Fibroblast of lung (primary cell): ENCODE data around the gene GNA12. TPM values are rescaled to one million over a fixed set of nuclear protein-coding genes. Genes with fewer than 3 reads are reported as not detected.
A peak's percentile ranks its signal among the peaks of the same experiment; 100 is the strongest.

Experiments
- DNase-seq, 2 donors: peaks; one replicate each; pipeline versions ENCODE4 v3.0.0 to v3.0.0-alpha.2; 2010; ENCODE audit warnings: low read depth in 2 of 2
- H2AFZ ChIP-seq: 2 replicates; pipeline ENCODE4 v1.5.1; 2012; ENCODE audit warnings: low read length, control low read depth, inconsistent platforms
- H3K27ac ChIP-seq: 2 replicates; pipeline ENCODE4 v1.5.1; 2011; ENCODE audit warnings: low read length, control low read depth; ENCODE audit not compliant: insufficient read depth
- H3K27me3 ChIP-seq: 2 replicates; pipeline ENCODE4 v1.5.1; 2011; ENCODE audit warnings: mild to moderate bottlenecking, low read length; ENCODE audit not compliant: control insufficient read depth, insufficient read depth
- H3K36me3 ChIP-seq: 2 replicates; pipeline ENCODE4 v1.5.1; 2011; ENCODE audit warnings: low read length; ENCODE audit not compliant: control insufficient read depth, insufficient read depth
- H3K4me1 ChIP-seq: 2 replicates; pipeline ENCODE4 v1.5.1; 2011; ENCODE audit warnings: low read length; ENCODE audit not compliant: control insufficient read depth, insufficient read depth; ENCODE audit errors: extremely low read depth
- H3K4me2 ChIP-seq: 2 replicates; pipeline ENCODE4 v1.5.1; 2011; ENCODE audit warnings: low read length, control low read depth; ENCODE audit not compliant: insufficient read depth; ENCODE audit errors: extremely low read depth
- H3K4me3 ChIP-seq, 4 experiments: fragments of 200-600 bp in 1 of 4; sonication (generic) in 1 of 4; replicated peaks in 1 of 4; 2 replicates each; pipeline ENCODE4 v1.5.1; 2011 to 2016; ENCODE audit warnings: low read length in 4 of 4, low read depth in 3 of 4, mild to moderate bottlenecking in 3 of 4, control low read depth in 2 of 4, inconsistent platforms in 1 of 4, mixed read lengths in 1 of 4; ENCODE audit not compliant: insufficient read depth in 1 of 4; ENCODE audit errors: control extremely low read depth in 1 of 4
- H3K79me2 ChIP-seq: 2 replicates; pipeline ENCODE4 v1.5.1; 2012; ENCODE audit warnings: mild to moderate bottlenecking, low read length, inconsistent platforms; ENCODE audit not compliant: control insufficient read depth, insufficient read depth
- H3K9ac ChIP-seq: 2 replicates; pipeline ENCODE4 v1.5.1; 2011; ENCODE audit warnings: mild to moderate bottlenecking, low read length, control low read depth; ENCODE audit not compliant: insufficient read depth
- H3K9me3 ChIP-seq: 2 replicates; pipeline ENCODE4 v1.5.1; 2012; ENCODE audit warnings: low read depth, low read length; ENCODE audit not compliant: control insufficient read depth, insufficient read depth
- H4K20me1 ChIP-seq: 2 replicates; pipeline ENCODE4 v1.5.1; 2011; ENCODE audit warnings: low read length; ENCODE audit not compliant: control insufficient read depth, insufficient read depth; ENCODE audit errors: extremely low read depth
- CTCF ChIP-seq, 2 donors: IDR thresholded peaks in 1 of 2; conservative IDR thresholded peaks in 1 of 2; 1 replicate in 1 of 2; 2 replicates in 1 of 2; pipeline ENCODE4 v1.5.1; 2011 to 2012; ENCODE audit warnings: low read length in 2 of 2, control low read depth in 1 of 2, inconsistent platforms in 1 of 2, low read depth in 1 of 2, mild to moderate bottlenecking in 1 of 2
- EZH2 ChIP-seq: IDR thresholded peaks from 2 replicates; pipeline ENCODE4 v1.5.1; 2012; ENCODE audit warnings: low read length, control low read depth, mild to moderate bottlenecking; ENCODE audit errors: missing control alignments
- polyA plus RNA-seq, 2 donors: library from polyadenylated mRNA; depleted of rRNA in 1 of 2; stranded (reverse) in 1 of 2; unstranded in 1 of 2; fragments of >200 nt; gene quantifications; 2 replicates each; pipeline ENCODE4 v1.2.1, GENCODE V29; 2011 to 2012; ENCODE audit warnings: missing spikeins in 1 of 2
- total RNA-seq: library from RNA; depleted of rRNA; stranded (reverse); fragments of >200 nt; gene quantifications from 2 replicates; pipeline ENCODE4 v1.2.1, GENCODE V29; 2014

GNA12 gene
- total and polyA plus RNA-seq, 2 donors (not counting 1 experiment from before 2014, with no cell fraction given): 36.2 to 137 TPM

- Histone ChIP-seq H4K20me1 (no peaks in the 10 kb centered on the region), H3K4me2 (no peak overlapping the region), H3K9ac (no peak overlapping the region), H3K36me3 (no peaks in the 10 kb centered on the region), H3K4me3 (no peak overlapping the region), H3K4me1 (peaks cover 9% of the 10 kb centered on the region), H2AFZ (peak overlapping the region; percentile 5), H3K27me3 (no peaks in the 10 kb centered on the region), H3K9me3 (no peaks in the 10 kb centered on the region), H3K27ac (peak overlapping the region; percentile 91), H3K79me2 (no peaks in the 10 kb centered on the region)
- TF ChIP-seq CTCF (conservative IDR thresholded peaks at IDR 0.05 in 1 of 2, IDR thresholded peaks at IDR 0.05 in 1 of 2; ENCODE audit: low read depth in 1 of 2, low read length in 2 of 2) (no peak), EZH2 (no peak)
- no peak for DNase-seq
Observed at GRCh38 chr7:2873146-2873545, 29.0 kb upstream of the GNA12 start.

GRCh38 chr7:2872296-2872874 is 28.3 kb upstream of the GNA12 start:
- DNase-seq: no peak
- Histone ChIP-seq H3K36me3 (no peaks in the 10 kb centered on the region), H3K4me1 (peaks cover 9% of the 10 kb centered on the region), H3K9me3 (no peaks in the 10 kb centered on the region), H3K79me2 (no peaks in the 10 kb centered on the region), H3K4me2 (no peak overlapping the region), H3K27me3 (no peaks in the 10 kb centered on the region), H3K9ac (no peak overlapping the region), H3K4me3 (no peak overlapping the region), H3K27ac (no peak overlapping the region), H4K20me1 (no peaks in the 10 kb centered on the region), H2AFZ (no peak overlapping the region)
- no peak for TF ChIP-seq EZH2
- TF ChIP-seq CTCF (conservative IDR thresholded peaks at IDR 0.05 in 1 of 2, IDR thresholded peaks at IDR 0.05 in 1 of 2; ENCODE audit: low read depth in 1 of 2, low read length in 2 of 2): no peak

GRCh38 chr7:2870471-2870931 is 26.4 kb upstream of the GNA12 start:
- Histone ChIP-seq H3K4me1 (peaks cover 9% of the 10 kb centered on the region), H3K27ac (no peak overlapping the region)

More at GRCh38 chr7:2870471-2870931, 26.4 kb upstream of the GNA12 start:
- Histone ChIP-seq H3K4me2 (no peak overlapping the region), H2AFZ (peak overlapping the region; percentile 65), H3K36me3 (no peaks in the 10 kb centered on the region), H3K79me2 (no peaks in the 10 kb centered on the region), H3K4me3 (no peak overlapping the region), H3K27me3 (no peaks in the 10 kb centered on the region), H3K9ac (no peak overlapping the region), H4K20me1 (no peaks in the 10 kb centered on the region), H3K9me3 (no peaks in the 10 kb centered on the region)
- DNase-seq: peak; percentile 59 to 63
- TF ChIP-seq EZH2: no peak
- TF ChIP-seq CTCF (conservative IDR thresholded peaks at IDR 0.05 in 1 of 2, IDR thresholded peaks at IDR 0.05 in 1 of 2; ENCODE audit: low read depth in 1 of 2, low read length in 2 of 2): no peak
